Measurements from ENCODE around the gene IFITM2.
"Not testable (repeated sequence)": the region's sequence is repeated elsewhere in the genome, so short reads cannot be mapped to it uniquely, and the experiment has no call there.

The IFITM2 gene

DNA sequence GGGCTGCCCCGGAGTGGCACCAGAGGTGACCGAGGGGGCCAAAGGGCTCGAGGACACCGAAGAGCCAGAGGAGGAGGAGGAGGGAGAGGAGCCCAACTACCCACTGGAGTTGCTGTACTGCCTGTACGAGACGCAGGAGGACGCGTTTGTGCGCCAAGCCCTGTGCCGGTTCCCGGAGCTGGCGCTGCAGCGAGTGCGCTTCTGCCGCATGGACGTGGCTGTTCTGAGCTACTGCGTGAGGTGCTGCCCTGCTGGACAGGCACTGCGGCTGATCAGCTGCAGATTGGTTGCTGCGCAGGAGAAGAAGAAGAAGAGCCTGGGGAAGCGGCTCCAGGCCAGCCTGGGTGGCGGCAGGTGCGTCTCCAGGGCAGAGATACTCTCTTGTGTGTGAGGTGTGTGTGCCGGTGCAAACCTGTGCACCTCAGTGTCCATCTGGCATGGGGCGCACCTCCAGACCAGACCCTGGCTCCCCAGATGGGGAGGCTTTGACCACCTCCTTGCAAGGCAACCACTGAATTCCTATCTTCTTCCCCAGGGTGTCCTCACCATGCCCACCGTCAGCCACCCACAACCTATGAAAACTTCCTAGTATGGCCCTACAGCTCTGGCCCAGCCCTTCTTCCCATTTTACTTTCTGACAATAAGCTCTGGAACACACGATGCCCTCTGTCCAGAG lies 26.0 kb upstream of the IFITM2 start:
- DNase-seq (ENCODE audit: low spot score), result no peak

GRCh38 chr11:282171-282570 lies 25.4 kb upstream of the IFITM2 start:
- DNase-seq (ENCODE audit: low spot score), result no peak

- no peak for DNase-seq (ENCODE audit: low spot score)
Measured at GRCh38 chr11:282630-283360, 24.8 kb upstream of the IFITM2 start.

GRCh38 chr11:283405-284104 lies 24.1 kb upstream of the IFITM2 start:
- no peak for DNase-seq (ENCODE audit: low spot score)

GRCh38 chr11:284105-285020 lies 23.3 kb upstream of the IFITM2 start:
- no peak for DNase-seq (ENCODE audit: low spot score)

DNA sequence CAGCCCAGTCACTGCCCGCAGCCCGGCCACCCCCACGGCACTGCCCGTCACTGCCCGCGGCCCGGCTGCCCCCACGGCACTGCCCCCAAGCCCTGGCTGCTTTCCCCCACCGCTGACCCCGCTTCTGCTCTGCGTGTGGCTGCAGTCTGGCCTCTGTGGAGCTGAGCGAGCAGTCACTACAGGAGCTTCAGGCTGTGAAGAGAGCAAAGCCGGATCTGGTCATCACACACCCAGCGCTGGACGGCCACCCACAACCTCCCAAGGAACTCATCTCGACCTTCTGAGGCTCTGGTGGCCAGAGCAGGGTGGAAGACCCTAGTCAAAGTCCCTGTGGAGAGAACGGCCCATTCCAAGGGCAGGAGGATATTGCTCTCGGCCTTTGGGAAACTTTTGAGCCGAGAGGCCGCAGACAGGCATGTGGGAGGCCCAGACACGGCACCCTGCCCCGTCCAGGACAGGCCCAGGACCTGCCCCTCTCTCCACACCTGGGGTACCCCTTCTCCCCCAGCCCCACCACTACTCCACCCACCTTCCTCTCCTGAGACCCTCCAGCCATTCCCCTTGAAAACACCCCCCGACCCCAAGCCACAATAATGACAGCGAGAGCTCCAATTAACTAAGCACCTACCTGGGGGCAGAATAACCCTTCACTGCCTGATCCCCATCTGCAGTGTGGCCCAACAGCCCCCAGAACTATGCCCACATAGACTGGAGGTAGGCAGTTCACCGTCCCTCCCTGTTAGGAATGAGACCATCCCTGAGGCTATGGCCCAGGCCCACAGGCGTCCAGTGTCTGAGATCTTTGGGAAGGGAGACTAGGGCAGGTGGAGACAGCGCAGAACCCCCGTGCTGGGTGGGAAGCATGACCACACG lies 22.4 kb upstream of the IFITM2 start:
- no peak for DNase-seq (ENCODE audit: low spot score)

GRCh38 chr11:285894-286220 lies 21.8 kb upstream of the IFITM2 start:
- DNase-seq (ENCODE audit: low spot score), result no peak

GRCh38 chr11:286977-287820 lies 20.4 kb upstream of the IFITM2 start:
- not testable (repeated sequence) for DNase-seq (ENCODE audit: low spot score)

DNA sequence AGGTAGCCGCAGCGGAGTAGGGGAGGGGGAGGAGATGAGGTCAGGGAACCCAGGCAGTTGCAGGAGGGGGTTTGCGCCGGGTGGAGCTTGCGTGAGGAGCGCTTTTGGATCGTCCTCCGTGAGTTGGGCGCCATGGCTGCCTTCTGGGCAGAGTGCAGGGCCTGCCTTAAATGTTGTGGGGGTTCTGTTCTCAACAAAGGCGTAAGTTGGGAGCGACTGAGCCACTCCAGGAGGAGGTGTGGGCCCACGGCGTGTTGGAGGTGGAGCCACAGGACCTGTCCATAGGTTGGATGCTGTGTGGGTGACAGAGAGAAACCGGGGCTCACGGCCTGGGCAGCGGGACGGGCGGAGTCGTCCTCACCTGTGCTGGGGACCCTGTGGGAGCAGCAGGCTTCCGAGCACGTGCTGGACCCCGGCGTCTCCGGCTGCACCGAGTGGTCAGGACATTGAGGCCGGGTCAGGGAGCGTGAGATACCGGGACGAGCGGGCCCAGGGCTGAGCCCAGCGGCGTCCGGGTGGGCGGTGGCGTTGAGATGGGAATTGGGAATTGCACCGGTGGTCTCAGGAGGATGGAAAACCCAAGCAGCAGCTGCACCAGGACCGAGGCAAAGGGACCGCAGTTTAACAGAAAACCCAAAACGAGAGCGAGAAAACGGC lies 19.7 kb upstream of the IFITM2 start:
- DNase-seq (ENCODE audit: low spot score), result no peak

GRCh38 chr11:288478-289397 lies 18.9 kb upstream of the IFITM2 start, which contains the start of gene PGGHG:
TSS of gene PGGHG (plus strand) at chr11:289126. CDS start at chr11:289817, 691 bp downstream.
- peak; percentile 94 for DNase-seq (ENCODE audit: low spot score)

GRCh38 chr11:289398-289711 lies 18.3 kb upstream of the IFITM2 start:
- no peak for DNase-seq (ENCODE audit: low spot score)

- DNase-seq (ENCODE audit: low spot score), result no peak
Measured at GRCh38 chr11:289712-290620, 17.6 kb upstream of the IFITM2 start.

DNA sequence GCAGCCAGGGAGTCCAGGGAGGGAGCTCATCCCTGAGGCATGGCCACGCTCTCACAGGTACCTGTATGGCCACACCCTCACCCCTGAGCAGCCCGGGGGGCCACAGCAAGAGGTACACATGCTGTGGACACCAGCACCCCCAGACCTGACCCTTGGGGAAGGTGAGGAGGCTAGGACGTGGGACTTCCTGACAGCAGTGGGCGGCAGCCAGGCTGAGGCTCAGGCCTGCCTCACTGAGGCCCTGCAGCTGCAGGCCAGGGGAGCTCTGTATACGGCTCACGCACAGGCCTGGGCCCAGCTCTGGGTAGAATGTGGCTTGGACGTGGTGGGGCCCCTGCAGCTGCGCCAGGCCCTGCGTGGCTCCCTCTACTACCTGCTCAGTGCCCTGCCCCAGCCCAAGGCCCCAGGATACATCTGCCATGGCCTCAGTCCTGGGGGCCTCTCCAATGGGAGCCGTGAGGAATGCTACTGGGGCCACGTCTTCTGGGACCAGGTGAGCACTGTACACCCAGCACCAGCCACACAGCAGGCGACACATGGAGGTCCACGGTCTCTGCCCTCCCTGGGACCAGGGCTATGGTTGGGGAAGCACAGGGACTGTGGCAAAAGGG lies 16.9 kb upstream of the IFITM2 start:
- DNase-seq (ENCODE audit: low spot score), result no peak

DNA sequence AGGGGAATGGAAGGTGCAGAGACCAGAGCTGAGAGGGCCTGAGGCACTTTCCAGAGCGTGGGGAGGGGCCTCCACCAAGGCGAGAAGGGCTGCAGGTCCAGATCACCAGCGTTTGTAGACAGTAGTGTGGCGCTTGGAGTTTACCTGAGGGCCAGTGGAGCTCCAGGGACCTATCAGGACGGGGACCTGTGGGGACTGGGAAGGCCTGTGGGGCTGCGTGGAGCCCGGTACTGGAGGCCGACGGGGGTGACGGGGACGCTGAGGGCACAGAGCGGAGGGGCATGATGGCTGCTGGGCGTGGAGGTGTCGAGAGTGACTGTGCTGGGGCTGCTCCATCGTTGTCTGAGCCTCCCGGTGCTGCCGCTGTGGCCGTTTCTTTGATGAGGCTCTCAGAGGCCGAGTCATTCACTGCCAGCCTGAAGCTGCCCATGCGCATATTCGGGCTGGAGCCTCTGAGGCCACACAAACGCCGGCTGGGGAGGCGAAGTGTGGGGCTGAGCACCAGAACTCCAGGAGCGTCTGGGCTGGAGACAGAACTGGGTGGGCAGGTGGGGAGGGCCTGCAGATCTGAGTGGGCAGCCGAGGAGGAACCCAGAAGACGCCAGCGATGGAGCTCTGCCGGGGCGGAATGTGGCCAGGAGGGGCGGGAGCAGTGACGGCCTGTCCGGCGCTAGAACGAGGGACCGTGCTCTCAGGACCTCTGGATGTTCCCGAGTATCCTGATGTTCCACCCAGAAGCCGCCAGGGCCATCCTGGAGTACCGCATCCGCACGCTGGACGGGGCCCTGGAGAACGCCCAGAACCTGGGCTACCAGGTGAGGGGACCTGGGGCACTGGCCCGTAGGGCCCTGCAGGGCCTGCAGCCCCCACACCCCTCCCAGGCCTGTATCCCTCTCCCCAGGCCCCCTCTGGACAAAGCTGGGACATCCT lies 16.1 kb upstream of the IFITM2 start:
- no peak for DNase-seq (ENCODE audit: low spot score)

- no peak for DNase-seq (ENCODE audit: low spot score)
Measured at GRCh38 chr11:292211-293121, 15.2 kb upstream of the IFITM2 start.
